HG03558 (cell line): ENCODE results near the gene LRRK1.

Experiments
- ATAC-seq: cut with Tn5 transposase; IDR thresholded peaks from one replicate; pipeline ENCODE4 v1.9.1; 2021; ENCODE audit warnings: moderate number of reproducible peaks; ENCODE audit not compliant: unreplicated experiment; ENCODE audit errors: extremely low read depth

The LRRK1 gene

GRCh38 chr15:101051291-101052030, 132.3 kb downstream of the LRRK1 start:
- ATAC-seq: no peak

GRCh38 chr15:101052031-101052620, 133.0 kb downstream of the LRRK1 start:
- no peak for ATAC-seq

- no peak for ATAC-seq
These were observed 133.5 kb downstream of the LRRK1 start for GRCh38 chr15:101052681-101053121.

GRCh38 chr15:101053261-101053660, 134.1 kb downstream of the LRRK1 start:
- ATAC-seq: no peak

GRCh38 chr15:101054116-101054515, 135.0 kb downstream of the LRRK1 start:
- ATAC-seq: no peak

GRCh38 chr15:101054991-101055390, 135.8 kb downstream of the LRRK1 start:
- no peak for ATAC-seq

GRCh38 chr15:101055411-101055810, 136.3 kb downstream of the LRRK1 start:
- no peak for ATAC-seq

- ATAC-seq: no peak
These were observed 137.5 kb downstream of the LRRK1 start for GRCh38 chr15:101056366-101057334.

GRCh38 chr15:101057841-101058407, 138.8 kb downstream of the LRRK1 start:
- ATAC-seq: no peak

- no peak for ATAC-seq
These were observed 139.6 kb downstream of the LRRK1 start for GRCh38 chr15:101058735-101059134.

GRCh38 chr15:101059381-101060341, 140.5 kb downstream of the LRRK1 start:
- ATAC-seq: no peak

GRCh38 chr15:101060576-101061551, 141.7 kb downstream of the LRRK1 start:
- ATAC-seq: no peak

GRCh38 chr15:101062063-101062462, 142.9 kb downstream of the LRRK1 start:
- no peak for ATAC-seq

- ATAC-seq: no peak
These were observed 143.5 kb downstream of the LRRK1 start for GRCh38 chr15:101062471-101063171.

GRCh38 chr15:101063212-101063611, 144.1 kb downstream of the LRRK1 start:
- ATAC-seq: no peak

GRCh38 chr15:101063891-101064794, 145.0 kb downstream of the LRRK1 start:
- no peak for ATAC-seq
